HG03460 (cell line): ENCODE results near the gene ADGRG4.
"Not testable (repeated sequence)": the region's sequence is repeated elsewhere in the genome, so short reads cannot be mapped to it uniquely, and the experiment has no call there.

Experiments
- ATAC-seq: cut with Tn5 transposase; IDR thresholded peaks from one replicate; pipeline ENCODE4 v1.9.1; 2021; ENCODE audit not compliant: unreplicated experiment

Gene ADGRG4

DNA sequence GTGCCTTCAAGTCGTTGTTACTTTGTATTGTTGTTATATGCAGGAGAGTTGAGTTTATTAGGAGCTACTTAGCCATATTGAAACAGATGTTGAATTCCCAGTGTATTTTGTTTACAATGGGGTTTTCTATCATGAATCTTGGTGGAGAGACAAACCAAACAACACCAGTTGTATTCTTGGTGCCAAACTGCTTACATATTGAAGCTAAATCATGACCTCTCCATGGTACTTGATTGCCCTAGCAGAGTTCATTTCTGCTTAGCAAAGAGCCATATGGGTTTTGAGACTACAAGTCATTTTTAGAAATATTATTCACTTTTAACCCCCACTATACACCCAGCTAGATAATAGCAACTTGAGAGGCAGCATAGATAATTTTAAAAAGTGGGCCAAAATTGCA lies 85.4 kb downstream of the ADGRG4 start:
- no peak for ATAC-seq

DNA sequence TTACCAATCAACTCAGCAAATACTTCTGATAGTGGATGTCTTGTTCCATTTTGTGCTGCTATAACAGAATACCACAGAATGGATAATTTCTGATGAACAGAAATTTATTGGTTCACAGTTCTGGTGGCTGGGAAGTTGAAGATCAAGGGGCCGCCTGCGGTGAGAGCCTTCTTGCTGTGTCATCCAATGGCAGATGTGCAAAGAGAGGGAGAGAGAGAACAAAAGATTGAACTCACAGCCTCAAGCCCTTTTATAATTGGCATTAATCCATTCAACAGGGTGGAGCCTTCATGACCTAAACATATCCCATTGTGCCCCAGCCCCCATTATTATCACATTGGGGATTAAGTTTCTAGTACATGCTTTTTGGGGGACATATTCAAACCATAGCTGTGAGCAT lies 86.1 kb downstream of the ADGRG4 start:
- no peak for ATAC-seq

DNA sequence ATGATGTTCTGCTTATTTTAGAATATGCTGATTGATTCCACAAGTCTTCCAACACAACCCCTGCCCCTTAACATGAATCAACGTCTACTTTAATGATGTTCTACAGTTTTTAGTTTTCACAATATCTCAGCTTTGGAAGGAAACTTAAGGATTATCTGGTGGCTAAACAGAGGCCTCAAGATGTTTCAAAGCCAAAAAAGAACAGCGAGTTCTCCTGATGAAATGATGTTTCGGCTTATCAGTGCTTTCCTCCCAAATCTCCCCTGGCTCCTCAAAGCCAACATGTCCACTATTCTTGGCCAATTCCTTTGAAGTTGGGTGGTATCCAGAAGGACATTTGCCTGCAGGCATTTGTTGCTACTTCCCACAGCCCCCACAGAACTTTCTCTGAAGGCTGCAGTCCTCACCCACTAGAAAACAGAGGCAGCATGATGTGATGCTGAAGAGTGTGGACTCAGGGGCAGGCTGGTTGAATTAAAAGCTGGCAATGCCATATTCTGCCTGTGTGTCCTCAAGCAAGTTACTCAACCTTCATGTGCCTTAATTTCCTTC lies 87.3 kb downstream of the ADGRG4 start:
- no peak for ATAC-seq

DNA sequence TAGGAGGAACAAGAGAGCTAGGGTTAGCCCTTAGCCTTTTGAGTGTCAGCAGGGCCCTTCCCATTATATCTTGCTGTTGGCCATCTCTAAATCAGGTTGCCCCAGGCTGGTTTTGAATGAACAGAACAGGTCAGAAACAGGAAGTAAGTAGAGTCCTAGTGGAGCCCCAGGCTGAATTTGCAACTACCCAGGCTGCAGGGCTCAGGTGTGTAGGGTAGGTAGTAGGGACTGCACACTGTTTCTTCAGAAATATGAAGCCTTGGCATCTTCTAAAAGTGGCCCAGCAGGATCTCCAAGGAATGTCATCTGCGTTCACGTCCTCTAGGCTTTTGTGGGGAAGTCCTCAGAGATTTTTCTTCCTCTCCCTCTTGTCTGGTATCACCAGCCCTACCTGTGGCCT lies 90.2 kb downstream of the ADGRG4 start:
- ATAC-seq = no peak

DNA sequence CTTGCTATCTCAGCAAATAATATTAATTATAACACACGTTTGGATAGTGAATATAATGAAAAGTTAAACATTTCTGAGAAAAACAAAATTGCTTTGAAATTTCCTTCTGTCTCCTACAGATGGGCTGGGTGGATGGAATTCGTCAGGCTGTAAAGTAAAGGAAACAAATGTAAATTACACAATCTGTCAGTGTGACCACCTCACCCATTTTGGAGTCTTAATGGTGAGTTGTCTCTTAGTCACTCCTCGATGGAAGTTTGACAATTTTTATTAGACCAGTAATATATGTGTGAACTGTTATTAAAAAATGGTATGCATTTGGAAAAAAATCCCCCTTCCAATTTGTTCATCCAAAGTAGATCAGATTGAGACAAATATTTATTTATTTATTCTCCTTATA lies 94.5 kb downstream of the ADGRG4 start:
- ATAC-seq = no peak

DNA sequence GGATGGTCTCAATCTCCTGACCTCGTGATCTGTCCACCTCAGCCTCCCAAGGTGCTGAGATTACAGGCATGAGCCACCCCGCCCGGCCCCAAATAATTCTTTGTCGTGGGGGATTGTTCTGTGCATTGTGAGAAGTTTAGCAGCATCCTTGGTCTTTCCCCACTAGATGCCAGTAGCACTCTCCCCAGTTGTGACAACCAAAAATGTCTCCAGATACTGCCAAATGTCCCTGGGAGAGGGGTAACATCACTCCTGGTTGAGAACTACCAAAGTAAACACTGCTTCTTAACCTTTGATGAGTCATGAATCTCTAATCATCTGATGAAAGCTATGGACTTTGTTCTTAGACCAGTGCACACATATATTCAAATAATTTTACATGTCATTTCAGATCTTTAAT lies 96.2 kb downstream of the ADGRG4 start:
- ATAC-seq = no peak

DNA sequence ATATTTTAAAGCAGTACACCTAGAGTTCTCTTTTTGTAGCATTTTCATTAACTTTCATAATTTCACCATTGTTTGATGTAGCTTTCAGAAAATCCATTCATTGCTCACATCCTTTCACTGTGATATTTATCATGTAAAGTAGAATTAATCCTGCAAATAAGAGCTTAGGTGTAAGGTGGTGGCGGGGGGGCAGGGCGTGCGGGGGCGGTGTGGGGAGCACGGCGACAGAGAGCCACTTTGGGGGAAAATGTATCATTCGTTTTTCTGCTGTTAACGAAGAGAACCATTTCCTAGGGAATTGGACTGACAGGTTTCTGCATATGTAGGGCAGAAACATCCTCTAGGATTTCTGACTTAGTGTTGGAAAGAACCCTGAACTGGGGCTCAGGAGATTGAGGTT lies 104.4 kb downstream of the ADGRG4 start:
- ATAC-seq = no peak

DNA sequence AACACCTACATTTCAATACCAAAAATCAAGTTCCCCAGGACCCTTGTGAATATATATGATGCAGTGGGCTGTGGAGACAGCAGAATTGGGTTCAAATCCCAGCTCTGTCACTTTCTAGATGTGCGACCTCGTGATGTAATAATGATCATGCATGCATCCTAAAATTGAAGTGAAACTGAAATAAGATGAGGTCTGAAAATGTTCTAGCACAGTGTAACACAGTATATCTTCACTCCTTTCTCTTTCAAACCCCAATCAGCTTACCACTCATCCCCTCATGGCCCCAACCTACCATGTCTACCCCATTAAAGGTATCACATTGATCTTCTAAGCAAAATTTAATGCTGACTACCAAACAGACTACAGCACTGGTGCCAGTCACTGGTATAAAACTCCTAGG lies 117.0 kb downstream of the ADGRG4 start:
- no peak for ATAC-seq

DNA sequence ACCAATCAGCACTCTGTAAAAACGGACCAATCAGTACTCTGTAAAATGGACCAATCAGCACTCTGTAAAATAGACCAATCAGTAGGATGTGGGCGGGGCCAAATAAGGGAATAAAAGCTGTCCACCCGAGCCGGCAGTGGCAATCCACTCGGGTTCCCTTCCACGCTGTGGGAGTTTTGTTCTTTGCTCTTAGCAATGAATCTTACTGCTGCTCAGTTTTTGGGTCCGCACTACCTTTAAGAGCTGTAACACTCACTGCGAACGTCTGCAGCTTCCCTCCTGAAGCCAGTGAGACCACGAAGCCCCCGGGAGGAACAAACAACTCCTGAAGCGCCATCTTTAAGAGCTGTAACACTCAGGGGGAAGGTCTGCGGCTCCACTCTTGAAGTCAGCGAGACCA lies 120.6 kb downstream of the ADGRG4 start:
- ATAC-seq = no peak

DNA sequence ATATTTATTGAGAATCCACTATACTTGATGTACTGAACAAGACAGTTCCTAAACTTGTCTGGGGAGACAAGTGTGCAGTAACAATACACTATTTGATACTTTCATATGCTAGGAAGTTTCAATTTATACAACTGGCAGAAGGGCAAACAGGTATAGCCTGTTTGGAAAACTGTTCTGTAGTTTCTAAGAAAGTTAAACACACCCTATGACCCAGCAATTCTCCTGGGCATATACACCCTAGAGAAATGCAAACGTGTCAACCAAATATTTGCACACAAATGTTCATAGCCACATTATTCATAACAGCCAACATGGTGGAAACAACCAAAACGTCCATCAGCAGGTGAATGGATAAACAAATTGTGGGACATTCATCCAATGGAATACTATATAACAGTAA lies 123.0 kb downstream of the ADGRG4 start:
- ATAC-seq = no peak

DNA sequence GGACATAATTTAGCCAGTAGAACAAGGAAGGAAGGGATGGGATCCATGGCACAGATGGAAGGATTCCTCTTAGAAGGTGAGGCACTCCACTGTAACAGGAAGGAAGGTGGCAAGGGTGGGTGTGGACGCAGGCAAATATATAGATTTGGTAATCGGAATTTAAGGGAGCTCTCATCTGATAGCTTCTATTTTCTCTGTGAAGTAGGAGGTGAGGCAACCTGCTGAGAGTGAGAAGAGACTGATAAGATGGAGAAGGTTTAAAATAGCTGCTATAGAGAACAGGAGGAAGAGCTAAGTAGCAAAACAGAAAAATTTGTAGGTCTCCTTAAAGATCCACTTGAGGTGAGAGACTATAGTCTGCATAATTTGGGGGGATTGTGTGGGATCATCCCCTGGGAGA lies 125.2 kb downstream of the ADGRG4 start:
- no peak for ATAC-seq

DNA sequence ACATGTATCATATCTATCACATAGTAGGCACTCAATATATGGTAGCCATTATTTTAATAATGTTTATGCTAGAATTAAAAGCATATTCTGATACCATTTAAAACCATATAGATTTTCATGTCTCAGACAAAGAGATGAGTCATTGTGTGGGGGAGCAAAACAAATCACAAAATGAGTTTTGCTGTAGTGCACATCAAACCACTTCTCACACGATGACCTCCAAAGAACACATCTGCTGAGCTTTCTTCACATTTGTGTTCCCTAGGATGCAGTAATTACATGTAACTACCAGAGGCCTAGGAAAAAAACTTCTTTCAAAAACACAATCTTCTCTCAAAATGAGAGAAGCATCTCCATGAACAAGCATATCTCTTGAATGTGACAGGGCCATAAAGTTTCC lies 130.9 kb downstream of the ADGRG4 start:
- no peak for ATAC-seq

DNA sequence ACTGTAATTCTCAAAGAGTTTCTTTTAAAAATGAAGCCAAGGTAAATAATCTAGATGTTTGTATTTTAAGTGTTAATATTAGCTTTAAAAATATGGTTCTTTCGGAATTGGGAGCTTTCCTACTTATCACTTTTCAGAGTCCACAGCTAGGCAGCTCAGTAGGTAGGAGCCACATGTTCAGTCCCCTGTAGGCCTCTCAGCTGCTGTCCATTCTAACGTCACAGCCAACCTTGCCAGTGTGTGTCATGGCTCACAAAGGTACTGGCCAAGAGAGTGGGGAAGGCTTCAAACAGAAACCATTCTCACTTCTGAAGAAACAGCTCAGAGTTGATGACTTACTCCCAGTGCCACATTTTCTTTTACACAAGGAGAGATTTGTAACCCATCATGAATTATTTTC lies 137.0 kb downstream of the ADGRG4 start:
- no peak for ATAC-seq

DNA sequence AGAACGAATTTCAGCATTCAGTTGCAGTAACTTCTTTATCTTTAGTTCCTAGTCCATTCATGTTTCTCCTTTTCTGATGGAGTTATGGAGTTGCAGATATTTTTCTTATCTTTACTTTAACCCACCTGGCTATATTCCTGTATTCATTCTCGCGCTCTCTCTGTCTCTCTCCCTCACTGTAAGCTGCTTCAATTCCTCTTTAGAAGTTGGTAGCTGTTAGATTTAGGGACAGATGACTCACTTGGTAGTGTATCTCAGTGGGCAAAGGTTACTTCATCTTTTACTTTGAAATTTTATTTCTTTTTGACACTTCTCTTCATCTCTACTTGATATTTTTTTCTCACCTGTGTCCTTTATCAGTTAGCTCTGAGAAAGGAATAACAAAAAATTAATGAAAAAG lies 137.4 kb downstream of the ADGRG4 start:
- no peak for ATAC-seq

DNA sequence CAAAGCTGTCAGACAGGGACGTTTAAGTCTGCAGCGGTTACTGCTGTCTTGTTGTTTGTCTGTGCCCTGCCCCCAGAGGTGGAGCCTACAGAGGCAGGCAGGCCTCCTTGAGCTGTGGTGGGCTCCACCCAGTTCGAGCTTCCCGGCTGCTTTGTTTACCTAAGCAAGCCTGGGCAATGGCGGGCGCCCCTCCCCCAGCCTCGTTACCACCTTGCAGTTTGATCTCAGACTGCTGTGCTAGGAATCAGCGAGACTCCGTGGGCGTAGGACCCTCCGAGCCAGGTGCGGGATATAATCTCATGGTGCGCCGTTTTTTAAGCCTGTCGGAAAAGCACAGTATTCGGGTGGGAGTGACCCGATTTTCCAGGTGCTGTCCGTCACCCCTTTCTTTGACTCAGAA lies 144.9 kb downstream of the ADGRG4 start:
- not testable (repeated sequence) for ATAC-seq

DNA sequence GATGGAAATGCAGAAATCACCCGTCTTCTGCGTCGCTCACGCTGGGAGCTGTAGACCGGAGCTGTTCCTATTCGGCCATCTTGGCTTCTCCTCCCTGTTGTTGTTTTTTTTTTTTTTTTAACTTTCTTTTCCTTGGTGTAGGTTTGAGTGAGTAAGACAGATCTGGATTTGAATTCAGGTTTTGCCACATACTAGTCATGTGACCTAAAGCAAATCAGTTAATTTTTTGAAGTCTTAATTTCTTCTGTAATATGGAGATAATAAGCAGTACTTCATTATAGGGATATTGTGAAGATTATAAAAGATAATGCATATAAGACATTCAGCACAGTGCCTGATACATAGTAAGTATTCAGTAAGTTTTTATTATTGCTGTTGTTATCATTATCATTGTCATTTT lies 145.4 kb downstream of the ADGRG4 start:
- ATAC-seq = no peak

DNA sequence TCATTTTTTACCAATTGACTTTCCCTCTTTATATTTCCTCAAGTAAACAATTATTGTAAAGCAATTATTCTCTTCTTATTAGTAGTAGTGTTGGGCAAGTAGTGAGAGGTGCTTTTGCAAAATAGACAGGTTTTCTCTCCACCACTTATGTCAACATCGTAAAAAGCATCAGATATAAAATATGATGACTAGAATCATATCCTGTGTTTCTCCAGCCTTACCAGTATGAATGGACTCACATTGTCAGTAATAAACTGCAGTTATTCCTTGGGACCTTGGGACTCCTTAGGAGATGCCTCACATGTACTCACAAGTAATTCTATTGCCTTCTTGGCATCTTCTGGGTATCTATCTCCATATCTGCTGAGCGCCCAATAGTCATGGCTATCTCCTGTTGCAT lies 146.5 kb downstream of the ADGRG4 start:
- no peak for ATAC-seq

DNA sequence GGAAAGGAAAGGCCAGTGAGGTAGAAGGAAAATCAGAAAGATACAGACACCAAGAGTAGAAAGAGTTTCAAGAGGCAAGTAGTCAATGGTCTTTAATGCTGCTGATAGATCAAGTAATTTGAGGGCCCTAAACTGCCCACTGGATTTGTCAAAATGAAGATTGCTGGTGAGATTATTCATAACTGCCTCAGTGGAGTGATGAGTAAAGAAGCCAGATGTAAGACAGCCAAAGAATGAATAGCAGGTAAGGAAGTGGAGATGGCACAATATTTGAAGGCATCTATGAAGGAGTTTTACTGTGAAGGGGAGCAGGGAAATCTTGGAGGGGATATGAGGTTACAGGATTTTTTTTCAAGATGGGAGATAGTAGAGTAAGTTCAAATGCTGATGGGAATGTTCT lies 147.2 kb downstream of the ADGRG4 start:
- no peak for ATAC-seq

DNA sequence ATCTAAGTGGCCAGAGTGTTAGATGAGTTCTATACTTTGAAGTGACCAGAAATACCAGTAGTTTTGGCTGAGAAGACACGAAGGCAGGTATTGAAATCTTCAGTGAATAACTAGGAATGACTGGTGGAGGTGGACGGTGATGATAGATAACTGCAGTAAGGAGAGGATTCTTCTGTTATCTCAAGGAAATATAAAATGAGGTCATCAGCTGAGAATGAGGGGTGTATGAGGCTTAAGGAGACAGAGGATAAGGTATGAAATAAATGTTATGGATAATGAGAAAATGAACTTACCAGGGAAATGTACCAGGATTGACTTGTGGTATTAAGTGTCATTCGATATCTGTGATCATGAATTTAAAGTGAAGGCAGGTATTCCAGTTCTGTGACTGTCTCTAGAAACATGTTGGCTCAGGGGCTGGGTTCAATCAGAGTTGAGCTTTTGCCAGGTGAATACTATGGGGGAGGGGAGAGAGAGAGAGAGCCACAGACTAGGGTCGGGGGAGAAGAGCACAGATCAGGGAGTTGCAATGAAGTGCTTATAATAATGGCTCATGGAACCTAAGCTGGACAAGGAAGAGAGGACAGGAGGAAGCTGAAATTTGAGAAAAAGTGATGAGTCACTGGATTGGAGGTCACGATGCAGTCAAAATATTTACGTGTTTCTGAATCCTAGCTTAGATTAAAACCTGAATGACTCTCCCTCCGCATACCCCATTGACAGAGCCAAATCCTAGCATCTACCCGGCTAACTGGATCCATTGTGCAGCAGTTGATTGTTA lies 149.5 kb downstream of the ADGRG4 start:
- no peak for ATAC-seq

DNA sequence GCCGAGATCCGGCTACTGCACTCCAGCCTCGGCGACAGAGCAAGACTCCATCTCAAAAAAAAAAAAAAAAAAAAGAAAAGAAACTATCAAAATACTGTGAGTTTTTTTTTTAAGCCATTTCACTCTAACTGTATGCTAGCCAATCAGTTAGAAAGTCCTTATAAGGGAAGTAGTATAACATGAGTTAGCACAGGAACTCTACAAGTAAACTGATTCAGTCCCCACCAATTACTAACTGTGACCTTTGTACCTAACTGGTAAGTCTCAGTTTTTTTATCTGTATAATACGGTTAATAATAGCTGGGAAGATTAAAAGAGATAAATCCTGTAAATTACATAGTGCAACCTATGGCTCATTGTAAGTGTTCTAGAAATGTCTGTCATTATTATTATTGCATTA lies 151.9 kb downstream of the ADGRG4 start:
- no peak for ATAC-seq

DNA sequence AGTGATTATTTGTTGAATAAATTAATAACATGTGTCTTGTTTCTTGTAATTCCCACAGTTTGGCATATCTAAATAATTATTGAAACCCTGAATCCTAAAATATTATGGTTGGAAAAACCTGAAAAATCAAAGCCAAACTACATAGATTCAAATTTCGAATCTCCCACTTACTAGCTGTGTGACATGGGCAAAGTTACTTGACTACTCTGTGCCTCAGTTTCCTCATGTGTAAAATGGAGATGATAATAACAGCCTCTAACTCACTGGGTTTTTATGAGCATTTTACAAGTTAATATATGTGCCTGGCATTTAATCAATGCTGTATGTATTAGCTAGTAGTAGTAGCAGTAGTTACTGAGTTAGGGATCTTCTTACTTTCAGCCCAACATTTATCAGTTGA lies 152.4 kb downstream of the ADGRG4 start:
- no peak for ATAC-seq

DNA sequence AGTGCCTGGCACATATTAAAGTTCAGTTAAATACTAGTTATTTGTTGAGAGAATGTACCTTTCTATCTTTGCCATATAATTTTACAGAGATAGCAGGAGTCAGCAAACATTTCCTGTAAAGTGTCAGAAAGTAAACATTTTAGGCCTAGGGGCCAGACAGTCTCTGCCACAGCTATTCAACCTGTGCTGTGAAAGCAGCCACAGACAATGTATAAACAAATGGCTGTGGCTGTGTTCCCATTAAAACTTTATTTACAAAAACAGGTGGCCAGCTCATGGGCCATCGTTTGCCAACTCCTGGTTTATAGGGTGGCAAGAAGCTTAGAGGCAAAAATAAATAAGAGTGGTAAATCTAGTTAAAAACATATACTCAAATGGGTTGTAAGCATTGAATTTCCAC lies 153.0 kb downstream of the ADGRG4 start:
- no peak for ATAC-seq

DNA sequence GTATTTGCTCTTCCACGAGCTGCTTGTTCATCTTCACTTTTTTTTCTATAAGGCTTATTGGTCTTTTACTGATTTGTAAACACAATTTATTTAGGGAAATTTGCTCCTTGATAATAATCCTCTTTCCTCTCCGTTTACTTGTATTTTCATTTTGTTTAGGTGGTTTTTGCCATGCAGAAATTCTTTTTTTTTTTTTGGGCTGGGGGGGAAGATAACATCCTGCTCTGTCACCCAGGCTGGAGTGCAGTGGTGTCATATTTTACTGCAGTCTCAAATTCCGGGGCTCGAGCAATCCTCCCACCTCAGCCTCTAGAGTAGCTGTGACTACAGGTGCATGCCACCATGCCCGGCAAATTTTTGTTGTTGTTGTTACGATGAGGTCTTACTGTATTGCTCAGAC lies 155.4 kb downstream of the ADGRG4 start:
- no peak for ATAC-seq
